ENCODE data around the gene BSN. TPM values are rescaled to one million over a fixed set of nuclear protein-coding genes. Genes with fewer than 3 reads are reported as not detected.

BSN gene
- total and polyA plus RNA-seq, 2 experiments from 2014 or later: under 0.01 to 0.03 TPM

- WGBS, 2 experiments (ENCODE audit: low coverage in 1 of 2, low lambda C conversion rate in 2 of 2, missing lambda C conversion rate in 2 of 2): 75 to 80% methylated on average over 16 of the region's 16 CpGs
- in situ Hi-C loops (cut with MboI): no loop called here
Observed at GRCh38 chr3:49536875-49537533, 17.3 kb upstream of the BSN start.

GRCh38 chr3:49539659-49540560 is 14.4 kb upstream of the BSN start:
- H3K36me3 ChIP-seq (ENCODE audit: low read depth): no peaks in the 10 kb centered on the region
- in situ Hi-C loops (cut with MboI): loop anchor here (10.0 kb wide), 1 partner anchor 135 kb away; the partner anchor contains the start of gene APEH
- 0 out of 2 replicates have a peak, but pooled peaks cover 12% of the 10 kb centered on the region for H3K27me3 ChIP-seq (replicated peaks; ENCODE audit: insufficient read depth)
- peak overlapping the region; percentile 92 for H2AFZ ChIP-seq
- H3K27ac ChIP-seq: peak overlapping the region; percentile 10; the same call in 1 of the 2 replicates
- H3K4me2 ChIP-seq (ENCODE audit: unreplicated experiment): peak overlapping the region; percentile 84
- WGBS, 2 experiments (ENCODE audit: low coverage in 1 of 2, low lambda C conversion rate in 2 of 2, missing lambda C conversion rate in 2 of 2): 0 to 2% methylated on average over 46 to 58 of the region's 63 CpGs
- no peaks in the 10 kb centered on the region for H3F3A ChIP-seq (ENCODE audit: insufficient read depth)
- TF ChIP-seq EZH2 (IDR thresholded peaks at IDR 0.05; ENCODE audit: insufficient read depth, poor library complexity, severe bottlenecking): no peak
- no peak for TF ChIP-seq EZH2phosphoT487 (IDR thresholded peaks at IDR 0.05; ENCODE audit: insufficient read depth, low read depth)
- no peaks in the 10 kb centered on the region for H3K9me3 ChIP-seq (ENCODE audit: low read depth)
- H3K9me2 ChIP-seq (ENCODE audit: insufficient read depth): no peaks in the 10 kb centered on the region
- peak overlapping the region; percentile 62 for H3K9ac ChIP-seq
- no peaks in the 10 kb centered on the region for H3K79me2 ChIP-seq (ENCODE audit: insufficient read depth)
- H3K4me3 ChIP-seq: peak overlapping the region; percentile 65
- H4K20me1 ChIP-seq (ENCODE audit: insufficient read depth): no peaks in the 10 kb centered on the region
- DNase-seq: peak; percentile 98
- peaks cover 7% of the 10 kb centered on the region; the same call in 1 of the 2 replicates for H3K4me1 ChIP-seq (ENCODE audit: insufficient read depth)

More at GRCh38 chr3:49536875-49537533, 17.3 kb upstream of the BSN start:
- H3K79me2 ChIP-seq (ENCODE audit: insufficient read depth): no peaks in the 10 kb centered on the region
- H3K4me3 ChIP-seq: no peak overlapping the region
- no peaks in the 10 kb centered on the region for H3K36me3 ChIP-seq (ENCODE audit: low read depth)
- H3K4me2 ChIP-seq (ENCODE audit: unreplicated experiment): no peak overlapping the region
- H2AFZ ChIP-seq: no peak overlapping the region
- H3K9me2 ChIP-seq (ENCODE audit: insufficient read depth): no peaks in the 10 kb centered on the region
- peaks cover 7% of the 10 kb centered on the region; the same call in 1 of the 2 replicates for H3K4me1 ChIP-seq (ENCODE audit: insufficient read depth)
- H3K9ac ChIP-seq: 0 out of 2 replicates have a peak overlapping the region, but pooled peaks have one; percentile 8
- TF ChIP-seq EZH2phosphoT487 (IDR thresholded peaks at IDR 0.05; ENCODE audit: insufficient read depth, low read depth) (no peak), EZH2 (IDR thresholded peaks at IDR 0.05; ENCODE audit: insufficient read depth, poor library complexity, severe bottlenecking) (no peak)
- no peaks in the 10 kb centered on the region for H3F3A ChIP-seq (ENCODE audit: insufficient read depth)
- H3K27ac ChIP-seq: no peak overlapping the region
- DNase-seq: no peak
- no peaks in the 10 kb centered on the region for H3K9me3 ChIP-seq (ENCODE audit: low read depth)
- no peaks in the 10 kb centered on the region for H4K20me1 ChIP-seq (ENCODE audit: insufficient read depth)
- H3K27me3 ChIP-seq (replicated peaks; ENCODE audit: insufficient read depth): no peaks in the 10 kb centered on the region

- TF ChIP-seq EZH2phosphoT487 (IDR thresholded peaks at IDR 0.05; ENCODE audit: insufficient read depth, low read depth) (no peak), EZH2 (IDR thresholded peaks at IDR 0.05; ENCODE audit: insufficient read depth, poor library complexity, severe bottlenecking) (no peak)
- in situ Hi-C loops (cut with MboI): no loop called here
- Histone ChIP-seq H3K4me2 (ENCODE audit: unreplicated experiment) (no peak overlapping the region), H3K4me3 (no peak overlapping the region), H2AFZ (no peak overlapping the region), H3K36me3 (ENCODE audit: low read depth) (no peaks in the 10 kb centered on the region), H3K27ac (no peak overlapping the region), H3K27me3 (replicated peaks; ENCODE audit: insufficient read depth) (peaks cover 24% of the 10 kb centered on the region; the same call in 1 of the 2 replicates), H3K9me2 (ENCODE audit: insufficient read depth) (no peaks in the 10 kb centered on the region), H3K9ac (no peak overlapping the region), H3K4me1 (ENCODE audit: insufficient read depth) (0 out of 2 replicates have a peak, but pooled peaks cover 8% of the 10 kb centered on the region), H4K20me1 (ENCODE audit: insufficient read depth) (no peaks in the 10 kb centered on the region), H3F3A (ENCODE audit: insufficient read depth) (no peaks in the 10 kb centered on the region), H3K9me3 (ENCODE audit: low read depth) (no peaks in the 10 kb centered on the region), H3K79me2 (ENCODE audit: insufficient read depth) (no peaks in the 10 kb centered on the region)
- DNase-seq: no peak
Observed at GRCh38 chr3:49552087-49552486, 2.2 kb upstream of the BSN start.

GRCh38 chr3:49553324-49553691 is 969 bp upstream of the BSN start:
- Histone ChIP-seq H3F3A (ENCODE audit: insufficient read depth) (no peaks in the 10 kb centered on the region), H3K27ac (no peak overlapping the region), H3K9me2 (ENCODE audit: insufficient read depth) (no peaks in the 10 kb centered on the region), H3K9ac (peak overlapping the region; percentile 67; the same call in 1 of the 2 replicates), H4K20me1 (ENCODE audit: insufficient read depth) (no peaks in the 10 kb centered on the region), H3K79me2 (ENCODE audit: insufficient read depth) (no peaks in the 10 kb centered on the region), H3K4me2 (ENCODE audit: unreplicated experiment) (peak overlapping the region; percentile 71), H3K9me3 (ENCODE audit: low read depth) (no peaks in the 10 kb centered on the region), H3K4me1 (ENCODE audit: insufficient read depth) (0 out of 2 replicates have a peak, but pooled peaks cover 8% of the 10 kb centered on the region), H3K36me3 (ENCODE audit: low read depth) (no peaks in the 10 kb centered on the region), H3K4me3 (peak overlapping the region; percentile 73), H3K27me3 (replicated peaks; ENCODE audit: insufficient read depth) (peaks cover 17% of the 10 kb centered on the region), H2AFZ (peak overlapping the region; percentile 90)
- peak; percentile 72 for DNase-seq
- in situ Hi-C loops (cut with MboI): no loop called here
- 17 to 20% methylated on average over 8 of the region's 8 CpGs for WGBS, 2 experiments (ENCODE audit: low coverage in 1 of 2, low lambda C conversion rate in 2 of 2, missing lambda C conversion rate in 2 of 2)
- TF ChIP-seq EZH2 (IDR thresholded peaks at IDR 0.05; ENCODE audit: insufficient read depth, poor library complexity, severe bottlenecking): no peak
- no peak for TF ChIP-seq EZH2phosphoT487 (IDR thresholded peaks at IDR 0.05; ENCODE audit: insufficient read depth, low read depth)
